HPDE6-E6E7 (cell line): ENCODE measurements around the gene STOX1.
"Not testable (repeated sequence)": the region's sequence is repeated elsewhere in the genome, so short reads cannot be mapped to it uniquely, and the experiment has no call there.

Experiments
- DNase-seq: peaks from one replicate; pipeline ENCODE4 v3.0.0; 2011; ENCODE audit warnings: missing footprints; ENCODE audit errors: extremely low spot score

Gene STOX1

GRCh38 chr10:68829952-68830351, 2.6 kb downstream of the STOX1 start:
- no peak for DNase-seq

- DNase-seq, result no peak
Observed at GRCh38 chr10:68831961-68832455, 4.7 kb downstream of the STOX1 start.

GRCh38 chr10:68832601-68833000, 5.3 kb downstream of the STOX1 start:
- no peak for DNase-seq

- DNase-seq, result no peak
Observed at GRCh38 chr10:68837626-68838322, 10.4 kb downstream of the STOX1 start.

DNA sequence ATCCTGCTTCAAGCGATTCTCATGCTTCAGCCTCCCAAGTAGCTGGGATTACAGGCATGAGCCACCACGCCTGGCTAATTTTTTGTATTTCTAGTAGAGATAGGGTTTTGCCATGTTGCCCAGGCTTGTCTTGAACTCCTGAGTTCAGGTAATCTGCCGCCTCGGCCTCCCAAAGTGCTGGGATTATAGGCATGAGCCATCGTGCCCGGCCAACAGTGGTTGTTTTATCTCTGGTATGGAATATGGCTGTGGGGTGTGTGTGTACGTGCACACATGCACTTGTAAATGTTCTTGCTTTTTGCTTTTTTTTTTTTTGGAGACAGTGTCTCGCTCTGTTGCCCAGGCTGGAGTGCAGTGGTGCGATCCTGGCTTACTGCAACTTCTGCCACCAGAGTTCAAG, 13.3 kb downstream of the STOX1 start:
- not testable (repeated sequence) for DNase-seq

DNA sequence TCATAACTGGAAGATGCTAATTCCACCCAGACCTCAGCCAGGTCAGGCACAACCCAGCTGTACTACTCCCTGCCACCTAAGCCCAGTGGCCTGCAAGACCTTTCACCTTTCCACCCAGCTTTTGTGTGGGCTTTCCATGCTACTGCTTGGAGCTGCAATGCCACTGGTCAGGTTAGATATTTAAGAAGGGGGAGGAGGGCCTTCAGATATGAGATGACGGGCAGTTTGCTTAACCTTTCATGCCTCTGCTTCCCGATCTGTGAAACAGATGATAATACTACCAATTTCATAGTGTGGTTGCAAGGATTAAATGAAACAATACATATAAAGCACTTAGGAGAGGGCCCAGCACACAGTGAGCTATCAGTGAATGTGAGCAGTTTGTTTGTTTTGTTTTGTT, 20.9 kb downstream of the STOX1 start:
- no peak for DNase-seq

- DNase-seq, result no peak
Observed at GRCh38 chr10:68848806-68849205, 21.5 kb downstream of the STOX1 start.

DNA sequence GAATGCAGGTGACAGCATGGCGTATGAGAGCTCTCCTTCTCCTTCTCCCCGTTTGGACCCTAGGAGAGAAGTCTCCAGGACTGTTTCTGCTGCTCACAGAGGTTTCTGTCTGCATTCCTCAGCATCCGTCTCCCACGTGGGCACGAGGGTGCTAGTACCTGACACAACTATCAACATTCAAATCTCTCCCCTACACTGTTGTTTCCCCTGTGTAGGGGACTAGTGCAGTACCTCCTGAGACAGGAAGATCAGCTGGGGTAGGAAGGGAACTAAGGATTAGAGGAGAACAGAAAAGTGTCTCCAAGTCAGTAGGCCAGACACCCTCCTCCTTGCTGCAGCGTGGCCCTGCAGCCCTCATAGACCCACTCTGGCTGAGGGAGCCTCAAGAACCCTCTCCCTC, 29.0 kb downstream of the STOX1 start:
- no peak for DNase-seq

DNA sequence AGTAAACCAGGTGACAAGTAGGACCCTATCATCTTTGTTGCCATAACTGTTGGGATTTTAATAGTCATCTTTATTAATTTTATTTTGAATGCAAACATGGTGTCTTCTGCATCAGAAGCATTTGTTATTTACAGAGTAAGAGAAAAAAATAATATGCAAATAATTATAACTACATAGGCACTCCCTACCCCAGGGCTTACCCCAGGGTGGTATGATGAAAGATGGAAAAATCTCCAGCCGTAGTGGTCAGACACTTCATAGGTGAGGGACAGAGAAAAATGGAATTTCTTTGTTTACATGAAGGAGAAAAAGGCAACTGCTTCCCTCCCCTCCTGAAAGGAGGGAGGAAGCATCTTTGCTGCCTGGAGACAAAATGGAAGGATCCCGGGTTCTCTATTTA, 29.7 kb downstream of the STOX1 start:
- no peak for DNase-seq

DNA sequence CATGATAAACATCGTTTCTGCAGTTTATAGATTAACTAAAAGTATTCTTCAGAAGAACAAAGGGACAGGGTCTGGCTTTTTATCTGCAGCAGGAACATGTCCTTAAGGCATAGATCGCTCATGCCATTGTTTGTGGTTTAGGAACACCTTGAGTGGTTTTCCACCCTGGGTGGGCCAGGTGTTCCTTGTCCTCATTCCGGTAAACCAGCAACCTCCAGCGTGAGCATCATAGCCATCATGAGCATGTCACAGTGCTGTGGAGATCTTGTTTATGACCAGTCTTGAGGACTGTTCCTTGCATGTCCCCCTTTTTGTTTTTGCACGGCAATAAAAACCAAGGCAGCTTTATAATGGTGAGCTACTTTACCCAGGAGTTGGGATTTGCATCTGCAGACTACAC, 33.9 kb downstream of the STOX1 start:
- DNase-seq, result no peak

DNA sequence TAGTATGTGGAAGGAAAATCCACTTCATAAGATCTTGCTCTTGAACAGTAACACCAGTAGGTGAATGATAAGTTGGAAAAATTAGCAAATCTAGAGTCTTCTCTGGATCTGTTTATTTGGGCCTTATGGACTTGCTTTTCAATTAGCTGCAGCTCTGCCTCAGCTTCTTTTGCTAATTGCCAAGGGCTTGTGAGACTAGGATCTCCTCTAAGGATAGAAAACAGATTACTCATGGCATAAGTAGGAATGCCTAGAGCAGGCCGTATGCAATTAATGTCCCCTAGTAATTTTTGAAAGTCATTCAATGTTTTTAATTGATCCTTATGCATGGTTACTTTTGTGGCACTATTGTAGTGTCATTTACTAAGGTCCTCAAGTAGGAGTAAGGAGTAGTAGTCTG, 37.3 kb downstream of the STOX1 start:
- DNase-seq, result no peak

DNA sequence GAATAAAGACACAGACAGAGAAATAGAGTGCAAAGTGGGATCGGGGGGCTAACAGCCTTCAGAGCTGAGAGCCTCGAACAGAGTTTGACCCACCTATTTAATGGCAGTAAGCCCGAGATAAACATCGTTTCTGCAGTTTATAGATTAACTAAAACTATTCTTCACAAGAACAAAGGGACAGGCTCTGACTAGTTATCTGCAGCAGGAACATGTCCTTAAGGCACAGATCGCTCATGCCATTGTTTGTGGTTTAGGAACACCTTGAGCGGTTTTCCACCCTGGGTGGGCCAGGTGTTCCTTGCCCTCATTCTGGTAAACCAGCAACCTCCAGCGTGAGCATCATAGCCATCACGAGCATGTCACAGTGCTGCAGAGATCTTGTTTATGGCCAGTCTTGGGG, 40.8 kb downstream of the STOX1 start:
- DNase-seq, result not testable (repeated sequence)

DNA sequence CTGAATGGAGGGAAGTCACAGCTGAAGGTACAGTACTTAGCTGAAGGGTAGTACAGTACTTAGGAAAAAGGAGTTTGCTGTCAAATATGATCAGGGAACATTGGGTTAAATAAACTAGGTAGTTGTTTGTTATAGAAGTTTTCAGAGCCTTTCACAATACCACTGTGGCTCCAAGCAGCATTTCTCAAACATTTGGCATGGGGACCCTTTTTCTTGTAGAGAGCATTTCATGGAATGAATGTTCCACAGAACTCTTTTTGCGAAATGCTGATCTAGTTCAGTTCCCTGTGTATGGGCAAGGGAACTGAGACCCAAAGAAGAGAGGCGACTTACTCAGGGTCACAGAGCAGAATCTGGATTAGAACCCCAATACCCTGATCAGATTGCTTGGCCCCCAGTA, 42.3 kb downstream of the STOX1 start:
- DNase-seq, result no peak

DNA sequence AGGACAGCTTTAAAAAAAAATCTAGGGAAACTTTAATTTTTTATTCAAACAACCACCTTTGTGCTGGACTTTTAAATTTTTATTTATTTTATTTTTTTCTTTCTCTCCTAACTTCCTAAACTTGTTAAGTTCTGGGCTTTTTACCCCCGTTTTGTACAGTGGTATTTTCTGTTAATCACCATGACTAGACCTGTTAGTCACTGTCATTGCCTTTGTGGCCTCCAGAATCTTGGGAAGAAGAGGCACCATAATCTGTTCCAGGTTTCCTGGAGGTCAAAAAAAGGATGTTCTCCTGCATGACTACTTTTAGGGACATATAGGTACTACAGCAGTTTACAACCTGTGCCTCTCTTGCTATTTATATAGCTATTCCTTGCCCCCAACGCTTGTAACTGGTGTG, 42.7 kb downstream of the STOX1 start:
- no peak for DNase-seq

- no peak for DNase-seq
Observed at GRCh38 chr10:68870545-68871104, 43.3 kb downstream of the STOX1 start.

- no peak for DNase-seq
Observed at GRCh38 chr10:68871105-68871711, 43.9 kb downstream of the STOX1 start.

- DNase-seq, result no peak
Observed at GRCh38 chr10:68871731-68872342, 44.5 kb downstream of the STOX1 start.

DNA sequence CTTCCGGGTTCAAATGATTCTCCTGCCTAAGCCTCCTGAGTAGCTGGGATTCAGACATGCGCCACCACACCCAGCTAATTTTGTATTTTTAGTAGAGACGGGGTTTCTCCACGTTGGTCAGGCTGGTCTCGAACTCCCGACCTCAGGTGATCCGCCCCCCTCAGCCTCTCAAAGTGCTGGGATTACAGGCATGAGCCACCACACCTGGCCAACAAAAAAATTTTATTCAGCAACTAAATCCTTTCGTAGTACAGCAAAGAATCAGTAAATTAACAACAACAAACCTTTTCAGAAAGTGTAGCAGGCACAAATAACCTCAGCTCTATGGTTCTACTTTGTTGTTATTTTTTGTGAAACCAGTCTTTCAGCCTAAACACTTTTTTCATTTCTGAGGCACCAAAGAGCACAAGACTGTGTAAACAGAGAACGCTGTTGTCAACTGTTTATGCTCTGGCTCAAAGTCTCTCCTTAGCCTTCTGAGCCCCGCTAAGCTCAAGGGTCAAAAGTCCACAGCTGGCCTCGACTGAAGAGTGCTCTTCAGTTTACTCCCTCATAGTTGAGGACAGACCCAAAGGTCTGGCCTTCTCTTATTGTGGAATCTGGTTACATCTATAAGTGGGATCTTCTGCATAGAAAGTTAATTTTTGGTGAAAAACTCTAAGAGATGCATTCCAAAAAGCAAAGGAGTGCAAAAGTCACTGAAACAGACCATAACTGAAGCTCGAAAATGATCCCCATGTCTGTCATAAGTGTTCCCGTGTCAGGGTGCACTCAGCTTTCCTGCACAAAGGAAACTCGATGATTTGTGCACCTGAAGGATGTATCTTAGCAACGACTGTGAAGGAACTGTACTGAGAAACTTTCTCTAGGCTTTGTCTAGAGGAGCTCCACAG, 49.2 kb downstream of the STOX1 start:
- DNase-seq, result no peak

DNA sequence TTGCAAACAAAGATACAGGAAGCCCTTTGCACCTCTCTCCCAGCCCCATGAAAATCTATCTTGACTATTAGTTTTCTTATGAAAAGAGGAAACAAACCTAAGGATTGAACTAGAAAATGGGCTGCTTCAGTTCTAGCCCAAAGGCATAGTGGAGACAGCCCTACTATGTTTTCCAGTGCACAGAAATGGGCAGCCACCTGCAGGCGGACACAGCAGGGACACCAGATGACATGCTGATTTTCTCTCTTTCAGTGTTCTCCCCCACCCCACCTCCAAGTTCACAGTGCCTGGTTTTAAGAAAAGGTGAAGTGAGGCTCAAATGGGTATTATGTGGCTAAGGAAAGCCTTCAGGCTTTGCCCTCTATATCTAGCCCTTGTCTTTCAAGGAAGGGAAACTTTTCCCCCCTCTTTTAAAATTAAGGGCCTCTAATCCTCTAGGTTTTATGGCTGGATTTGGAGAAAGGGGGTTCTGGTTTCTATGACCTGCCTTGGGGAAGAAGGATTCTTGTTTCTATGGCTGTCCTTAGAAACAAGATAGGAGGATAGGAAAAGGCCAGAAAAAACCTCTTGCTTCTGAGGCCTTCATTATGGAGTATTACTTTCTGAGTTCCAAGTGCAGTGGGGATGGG, 50.3 kb downstream of the STOX1 start:
- no peak for DNase-seq

DNA sequence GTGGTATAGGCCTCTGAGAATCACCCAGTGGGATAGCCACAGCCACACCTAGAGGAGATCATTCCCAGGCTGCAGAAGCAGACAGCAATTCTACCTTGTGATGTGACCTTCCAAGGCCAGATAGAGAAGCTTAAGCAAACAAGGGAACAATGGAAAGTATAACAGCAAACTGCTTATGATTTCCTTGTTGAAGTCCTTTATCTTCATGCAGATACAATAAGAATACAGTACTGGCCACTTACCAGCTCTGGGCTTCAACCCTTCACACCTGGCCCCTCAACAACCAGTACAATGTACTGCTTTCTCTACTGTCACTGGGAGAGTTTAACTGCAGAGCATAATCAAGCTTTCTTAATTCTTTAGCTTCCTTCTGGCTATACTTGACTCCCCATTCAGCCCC, 51.2 kb downstream of the STOX1 start:
- no peak for DNase-seq

- DNase-seq, result no peak
Observed at GRCh38 chr10:68879628-68880027, 52.3 kb downstream of the STOX1 start.
